A673 (cell line): ENCODE data around the gene DPPA5.
A peak's percentile ranks its signal among the peaks of the same experiment; 100 is the strongest.

Source experiments
- CTCF ChIP-seq: fragments of 300-800, 200-600 bp; sonication (generic); conservative IDR thresholded peaks from 2 replicates; pipeline ENCODE4 v1.5.1; 2017; ENCODE audit warnings: low read depth, mild to moderate bottlenecking, antibody characterized with exemption, low read length, moderate library complexity, mixed read lengths
- EZH2 ChIP-seq: fragments of 200-600 bp; sonication (generic); IDR thresholded peaks from 2 replicates; pipeline ENCODE4 v1.6.1; 2017; ENCODE audit warnings: borderline replicate concordance, low read depth, mild to moderate bottlenecking, mixed read lengths, antibody characterized with exemption, low read length; ENCODE audit not compliant: poor library complexity, severe bottlenecking

- TF ChIP-seq CTCF (peak; percentile 36; the same call in 1 of the 2 replicates), EZH2 (no peak)
These were observed 45.2 kb downstream of the DPPA5 start for GRCh38 chr6:73308712-73309534.
